KOPT-K1 (cell line): ENCODE data around the gene FERMT2.
A peak's percentile ranks its signal among the peaks of the same experiment; 100 is the strongest.
"Not testable (repeated sequence)": the region's sequence is repeated elsewhere in the genome, so short reads cannot be mapped to it uniquely, and the experiment has no call there.

Experiments used
- H3K27ac ChIP-seq: fragments of 200-600 bp; sonication (generic); 2 replicates; pipeline ENCODE4 v1.5.1; 2016; ENCODE audit warnings: antibody characterized with exemption, mild to moderate bottlenecking, low read depth, low read length; ENCODE audit not compliant: poor library complexity, severe bottlenecking
- H3K36me3 ChIP-seq: fragments of 200-600 bp; sonication (generic); 2 replicates; pipeline ENCODE4 v1.5.1; 2017; ENCODE audit warnings: antibody characterized with exemption, mild to moderate bottlenecking, low read length, moderate library complexity; ENCODE audit not compliant: insufficient read depth
- H3K9me3 ChIP-seq: fragments of 200-600 bp; sonication (generic); 2 replicates; pipeline ENCODE4 v1.5.1; 2017; ENCODE audit warnings: antibody characterized with exemption, low read length, mild to moderate bottlenecking; ENCODE audit not compliant: insufficient read depth, poor library complexity, severe bottlenecking

Gene FERMT2

GRCh38 chr14:52922656-52923055, 28.2 kb downstream of the FERMT2 start:
- no peak overlapping the region for H3K27ac ChIP-seq
- no peaks in the 10 kb centered on the region for H3K36me3 ChIP-seq
- no peaks in the 10 kb centered on the region for H3K9me3 ChIP-seq

GRCh38 chr14:52922059-52922458, 28.8 kb downstream of the FERMT2 start:
- H3K9me3 ChIP-seq = no peaks in the 10 kb centered on the region
- no peak overlapping the region for H3K27ac ChIP-seq

GRCh38 chr14:52920411-52920810, 30.4 kb downstream of the FERMT2 start:
- not testable (repeated sequence) for H3K9me3 ChIP-seq, H3K36me3 ChIP-seq, H3K27ac ChIP-seq

More at GRCh38 chr14:52922059-52922458, 28.8 kb downstream of the FERMT2 start:
- no peaks in the 10 kb centered on the region for H3K36me3 ChIP-seq

- no peak overlapping the region for H3K27ac ChIP-seq
Measured at GRCh38 chr14:52919971-52920370, 30.9 kb downstream of the FERMT2 start.

GRCh38 chr14:52918486-52918885, 32.4 kb downstream of the FERMT2 start:
- peak overlapping the region; percentile 39 for H3K27ac ChIP-seq
- H3K9me3 ChIP-seq = no peaks in the 10 kb centered on the region
- H3K36me3 ChIP-seq = no peaks in the 10 kb centered on the region

More at GRCh38 chr14:52919971-52920370, 30.9 kb downstream of the FERMT2 start:
- Histone ChIP-seq H3K36me3 (no peaks in the 10 kb centered on the region), H3K9me3 (no peaks in the 10 kb centered on the region)

GRCh38 chr14:52917735-52918134, 33.1 kb downstream of the FERMT2 start:
- peak overlapping the region; percentile 39 for H3K27ac ChIP-seq
- no peaks in the 10 kb centered on the region for H3K36me3 ChIP-seq
- H3K9me3 ChIP-seq = no peaks in the 10 kb centered on the region

- Histone ChIP-seq H3K27ac (no peak overlapping the region), H3K9me3 (no peaks in the 10 kb centered on the region), H3K36me3 (no peaks in the 10 kb centered on the region)
Measured at GRCh38 chr14:52914295-52914694, 36.6 kb downstream of the FERMT2 start.

GRCh38 chr14:52913271-52913670, 37.6 kb downstream of the FERMT2 start:
- H3K36me3 ChIP-seq = no peaks in the 10 kb centered on the region
- no peaks in the 10 kb centered on the region for H3K9me3 ChIP-seq
- no peak overlapping the region for H3K27ac ChIP-seq

- no peaks in the 10 kb centered on the region for H3K9me3 ChIP-seq
- H3K27ac ChIP-seq = no peak overlapping the region
- H3K36me3 ChIP-seq = no peaks in the 10 kb centered on the region
Measured at GRCh38 chr14:52911904-52912303, 38.9 kb downstream of the FERMT2 start.

GRCh38 chr14:52910572-52910971, 40.3 kb downstream of the FERMT2 start:
- H3K36me3 ChIP-seq = no peaks in the 10 kb centered on the region
- H3K9me3 ChIP-seq = no peaks in the 10 kb centered on the region
- H3K27ac ChIP-seq = no peak overlapping the region

GRCh38 chr14:52907949-52908348, 42.9 kb downstream of the FERMT2 start:
- Histone ChIP-seq H3K36me3 (no peaks in the 10 kb centered on the region), H3K27ac (no peak overlapping the region), H3K9me3 (no peaks in the 10 kb centered on the region)

GRCh38 chr14:52906141-52906601, 44.7 kb downstream of the FERMT2 start:
- Histone ChIP-seq H3K36me3 (no peaks in the 10 kb centered on the region), H3K27ac (no peak overlapping the region), H3K9me3 (no peaks in the 10 kb centered on the region)

- Histone ChIP-seq H3K36me3 (no peaks in the 10 kb centered on the region), H3K9me3 (no peaks in the 10 kb centered on the region), H3K27ac (no peak overlapping the region)
Measured at GRCh38 chr14:52902971-52903619, 47.8 kb downstream of the FERMT2 start.

- H3K36me3 ChIP-seq = no peaks in the 10 kb centered on the region
- no peaks in the 10 kb centered on the region for H3K9me3 ChIP-seq
- no peak overlapping the region for H3K27ac ChIP-seq
Measured at GRCh38 chr14:52901357-52901980, 49.4 kb downstream of the FERMT2 start.

GRCh38 chr14:52900731-52901130, 50.1 kb downstream of the FERMT2 start:
- H3K9me3 ChIP-seq = no peaks in the 10 kb centered on the region
- no peaks in the 10 kb centered on the region for H3K36me3 ChIP-seq
- no peak overlapping the region for H3K27ac ChIP-seq

GRCh38 chr14:52898496-52898895, 52.4 kb downstream of the FERMT2 start:
- Histone ChIP-seq H3K27ac (no peak overlapping the region), H3K36me3 (no peaks in the 10 kb centered on the region), H3K9me3 (no peaks in the 10 kb centered on the region)
